ENCODE results near the gene SYNJ2. TPM values are rescaled to one million over a fixed set of nuclear protein-coding genes. Genes with fewer than 3 reads are reported as not detected.

SYNJ2 gene
- polyA plus RNA-seq, 2 of the 4 experiments (the other 2 are of a cell fraction), result 22.3 to 26.5 TPM

DNA sequence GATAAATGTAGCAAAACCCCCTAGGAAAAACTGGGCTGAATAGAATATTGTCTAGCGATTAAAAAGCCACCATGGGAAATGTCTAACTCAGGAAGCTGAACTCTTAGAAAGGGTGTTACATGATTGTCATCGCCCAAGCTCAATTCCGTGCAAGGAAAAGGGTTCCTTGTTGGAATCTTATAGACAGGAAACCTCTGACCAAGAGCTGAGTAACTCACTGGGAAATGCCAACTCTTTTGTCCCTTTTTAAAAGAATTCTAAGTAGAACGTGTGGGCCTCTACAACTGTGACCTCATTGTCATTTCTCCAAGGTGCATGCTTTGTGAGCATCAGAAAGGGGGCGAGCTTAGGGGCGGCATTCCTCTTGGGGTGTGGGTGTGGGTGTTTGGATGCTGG is 88.1 kb downstream of the SYNJ2 start:
- ChIA-PET CTCF (interaction anchor here (0.6 to 6.0 kb wide), 8 partner anchors 9 to 313 kb away, joined by 3 to 57 read pairs (median 5); partner anchors contain the start of gene SYNJ2), POLR2A (interaction anchor here (1.1 kb wide), 1 partner anchor 9 kb away, joined by 4 read pairs; no protein-coding TSS in a partner anchor)
- TF ChIP-seq ZFP36 (IDR thresholded peaks at IDR 0.05; ENCODE audit: borderline replicate concordance, partially characterized antibody), result no peak
- TF ChIP-seq, protein P1, sequence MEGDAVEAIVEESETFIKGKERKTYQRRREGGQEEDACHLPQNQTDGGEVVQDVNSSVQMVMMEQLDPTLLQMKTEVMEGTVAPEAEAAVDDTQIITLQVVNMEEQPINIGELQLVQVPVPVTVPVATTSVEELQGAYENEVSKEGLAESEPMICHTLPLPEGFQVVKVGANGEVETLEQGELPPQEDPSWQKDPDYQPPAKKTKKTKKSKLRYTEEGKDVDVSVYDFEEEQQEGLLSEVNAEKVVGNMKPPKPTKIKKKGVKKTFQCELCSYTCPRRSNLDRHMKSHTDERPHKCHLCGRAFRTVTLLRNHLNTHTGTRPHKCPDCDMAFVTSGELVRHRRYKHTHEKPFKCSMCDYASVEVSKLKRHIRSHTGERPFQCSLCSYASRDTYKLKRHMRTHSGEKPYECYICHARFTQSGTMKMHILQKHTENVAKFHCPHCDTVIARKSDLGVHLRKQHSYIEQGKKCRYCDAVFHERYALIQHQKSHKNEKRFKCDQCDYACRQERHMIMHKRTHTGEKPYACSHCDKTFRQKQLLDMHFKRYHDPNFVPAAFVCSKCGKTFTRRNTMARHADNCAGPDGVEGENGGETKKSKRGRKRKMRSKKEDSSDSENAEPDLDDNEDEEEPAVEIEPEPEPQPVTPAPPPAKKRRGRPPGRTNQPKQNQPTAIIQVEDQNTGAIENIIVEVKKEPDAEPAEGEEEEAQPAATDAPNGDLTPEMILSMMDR (IDR thresholded peaks at IDR 0.05), result no peak
- no peak for TF ChIP-seq MAFK (IDR thresholded peaks at IDR 0.05; ENCODE audit: partially characterized antibody)
- TF ChIP-seq BHLHE40 (IDR thresholded peaks at IDR 0.05; ENCODE audit: low read depth, low read length), result no peak
- TF ChIP-seq, protein P2, sequence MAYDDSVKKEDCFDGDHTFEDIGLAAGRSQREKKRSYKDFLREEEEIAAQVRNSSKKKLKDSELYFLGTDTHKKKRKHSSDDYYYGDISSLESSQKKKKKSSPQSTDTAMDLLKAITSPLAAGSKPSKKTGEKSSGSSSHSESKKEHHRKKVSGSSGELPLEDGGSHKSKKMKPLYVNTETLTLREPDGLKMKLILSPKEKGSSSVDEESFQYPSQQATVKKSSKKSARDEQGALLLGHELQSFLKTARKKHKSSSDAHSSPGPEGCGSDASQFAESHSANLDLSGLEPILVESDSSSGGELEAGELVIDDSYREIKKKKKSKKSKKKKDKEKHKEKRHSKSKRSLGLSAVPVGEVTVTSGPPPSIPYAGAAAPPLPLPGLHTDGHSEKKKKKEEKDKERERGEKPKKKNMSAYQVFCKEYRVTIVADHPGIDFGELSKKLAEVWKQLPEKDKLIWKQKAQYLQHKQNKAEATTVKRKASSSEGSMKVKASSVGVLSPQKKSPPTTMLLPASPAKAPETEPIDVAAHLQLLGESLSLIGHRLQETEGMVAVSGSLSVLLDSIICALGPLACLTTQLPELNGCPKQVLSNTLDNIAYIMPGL (CRISPR knock-in tag; IDR thresholded peaks at IDR 0.05; ENCODE audit: borderline replicate concordance), result no peak
- no peak for TF ChIP-seq SREBF2 (IDR thresholded peaks at IDR 0.05)
- TF ChIP-seq FOSL2 (IDR thresholded peaks at IDR 0.05), result no peak
- TF ChIP-seq FOSL2 (CRISPR knock-in tag; IDR thresholded peaks at IDR 0.05), result no peak
- TF ChIP-seq FOSB (CRISPR knock-in tag; IDR thresholded peaks at IDR 0.05), result no peak
- TF ChIP-seq HOXB5 (CRISPR knock-in tag; IDR thresholded peaks at IDR 0.05), result no peak
- no peak for TF ChIP-seq SMC3 (IDR thresholded peaks at IDR 0.05)
- Histone ChIP-seq H3K4me2 (no peak overlapping the region), H3K9me3 (no peaks in the 10 kb centered on the region), H3K4me1 (peaks cover 40% of the 10 kb centered on the region), H3K4me3 (no peak overlapping the region), H3K27ac (peak overlapping the region; percentile 82 to 85)
- DNase-seq (ENCODE audit: low read depth in 1 of 2, low spot score in 1 of 2) (no peak), ATAC-seq (no peak), FAIRE-seq (no peak)
- WGBS (ENCODE audit: missing lambda C conversion rate), result 91% methylated on average over 6 of the region's 6 CpGs

DNA sequence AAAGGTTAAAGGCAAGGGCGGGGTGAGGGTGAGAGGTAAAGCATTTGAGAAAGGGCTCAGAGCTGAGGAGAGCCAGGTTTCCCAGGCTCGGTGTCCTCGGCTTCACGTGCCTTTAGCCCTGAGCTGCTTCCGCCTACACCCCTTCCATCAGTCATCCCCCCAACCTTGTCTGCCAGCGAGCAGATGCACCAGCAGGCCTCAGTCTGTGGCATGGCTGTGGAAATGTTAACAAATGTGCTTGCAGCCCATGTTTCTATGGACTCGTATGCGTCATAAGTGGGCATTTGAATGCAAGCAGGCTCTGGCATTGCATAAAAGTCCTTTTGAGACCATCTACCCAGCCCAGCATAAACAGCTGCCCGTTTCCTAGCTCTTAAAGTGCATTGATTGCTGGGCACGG is 88.8 kb downstream of the SYNJ2 start:
- ChIA-PET CTCF (interaction anchor here (0.6 to 6.0 kb wide), 12 partner anchors 10 to 314 kb away, joined by 3 to 57 read pairs (median 5); partner anchors contain the start of gene SYNJ2), POLR2A (no interaction called here)
- ATAC-seq (no peak), FAIRE-seq (no peak), DNase-seq (ENCODE audit: low read depth in 1 of 2, low spot score in 1 of 2) (no peak)
- Histone ChIP-seq H3K4me1 (peaks cover 40% of the 10 kb centered on the region), H3K4me3 (no peak overlapping the region), H3K27ac (peak overlapping the region; percentile 82 to 85; a peak in 3 of 6 replicates), H3K9me3 (no peaks in the 10 kb centered on the region), H3K4me2 (no peak overlapping the region)
- WGBS (ENCODE audit: missing lambda C conversion rate), result 91% methylated on average over 10 of the region's 10 CpGs
- TF ChIP-seq NPAS2 (CRISPR knock-in tag; IDR thresholded peaks at IDR 0.05; ENCODE audit: borderline replicate concordance) (no peak), POLR2AphosphoS2 (conservative IDR thresholded peaks at IDR 0.05; ENCODE audit: low read length) (no peak), HOXA7 (CRISPR knock-in tag; IDR thresholded peaks at IDR 0.05) (no peak), RFX5 (IDR thresholded peaks at IDR 0.05) (no peak), ZNF302 (CRISPR knock-in tag; IDR thresholded peaks at IDR 0.05) (no peak), CHD4 (IDR thresholded peaks at IDR 0.05; ENCODE audit: borderline replicate concordance) (no peak), FOSL2 (IDR thresholded peaks at IDR 0.05) (no peak), FOSL2 (CRISPR knock-in tag; IDR thresholded peaks at IDR 0.05) (no peak), JUNB (IDR thresholded peaks at IDR 0.05) (no peak), USF2 (IDR thresholded peaks at IDR 0.05) (no peak), PHF8 (IDR thresholded peaks at IDR 0.05; ENCODE audit: borderline replicate concordance, low read depth) (no peak), HDAC2 (IDR thresholded peaks at IDR 0.05) (no peak), CEBPB (IDR thresholded peaks at IDR 0.05) (no peak)
- TF ChIP-seq, protein P3, sequence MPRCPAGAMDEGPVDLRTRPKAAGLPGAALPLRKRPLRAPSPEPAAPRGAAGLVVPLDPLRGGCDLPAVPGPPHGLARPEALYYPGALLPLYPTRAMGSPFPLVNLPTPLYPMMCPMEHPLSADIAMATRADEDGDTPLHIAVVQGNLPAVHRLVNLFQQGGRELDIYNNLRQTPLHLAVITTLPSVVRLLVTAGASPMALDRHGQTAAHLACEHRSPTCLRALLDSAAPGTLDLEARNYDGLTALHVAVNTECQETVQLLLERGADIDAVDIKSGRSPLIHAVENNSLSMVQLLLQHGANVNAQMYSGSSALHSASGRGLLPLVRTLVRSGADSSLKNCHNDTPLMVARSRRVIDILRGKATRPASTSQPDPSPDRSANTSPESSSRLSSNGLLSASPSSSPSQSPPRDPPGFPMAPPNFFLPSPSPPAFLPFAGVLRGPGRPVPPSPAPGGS (IDR thresholded peaks at IDR 0.05), result no peak
- TF ChIP-seq, protein P4, sequence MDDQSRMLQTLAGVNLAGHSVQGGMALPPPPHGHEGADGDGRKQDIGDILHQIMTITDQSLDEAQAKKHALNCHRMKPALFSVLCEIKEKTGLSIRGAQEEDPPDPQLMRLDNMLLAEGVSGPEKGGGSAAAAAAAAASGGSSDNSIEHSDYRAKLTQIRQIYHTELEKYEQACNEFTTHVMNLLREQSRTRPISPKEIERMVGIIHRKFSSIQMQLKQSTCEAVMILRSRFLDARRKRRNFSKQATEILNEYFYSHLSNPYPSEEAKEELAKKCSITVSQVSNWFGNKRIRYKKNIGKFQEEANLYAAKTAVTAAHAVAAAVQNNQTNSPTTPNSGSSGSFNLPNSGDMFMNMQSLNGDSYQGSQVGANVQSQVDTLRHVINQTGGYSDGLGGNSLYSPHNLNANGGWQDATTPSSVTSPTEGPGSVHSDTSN (IDR thresholded peaks at IDR 0.05), result no peak
